ENCODE data around the gene OGA. TPM values are rescaled to one million over a fixed set of nuclear protein-coding genes. Genes with fewer than 3 reads are reported as not detected.
A peak's percentile ranks its signal among the peaks of the same experiment; 100 is the strongest.

The OGA gene
- total RNA-seq, 1 donor from 2014 or later: 187 TPM

GRCh38 chr10:101780187-101780817 is 37.9 kb downstream of the OGA start:
- intact Hi-C loops (cut with DNase I): no loop called here

GRCh38 chr10:101779544-101780186 is 38.6 kb downstream of the OGA start:
- DNase-seq (ENCODE audit: low spot score) (peak; percentile 89), ATAC-seq (peak; percentile 78)
- intact Hi-C loops (cut with DNase I): loop anchor here (5.0 kb wide), 1 partner anchor 172 kb away; no protein-coding TSS in a partner anchor

More at GRCh38 chr10:101780187-101780817, 37.9 kb downstream of the OGA start:
- DNase-seq (ENCODE audit: low spot score) (no peak), ATAC-seq (no peak)

- peak; percentile 29 for ATAC-seq
- DNase-seq (ENCODE audit: low spot score): no peak
- intact Hi-C loops (cut with DNase I): loop anchor here (5.0 kb wide), 1 partner anchor 172 kb away; no protein-coding TSS in a partner anchor
Measured at GRCh38 chr10:101778781-101779543, 39.3 kb downstream of the OGA start.

- no peak for ATAC-seq
- no peak for DNase-seq (ENCODE audit: low spot score)
- intact Hi-C loops (cut with DNase I): loop anchor here (5.0 kb wide), 1 partner anchor 171 kb away; no protein-coding TSS in a partner anchor
Measured at GRCh38 chr10:101778151-101778780, 40.0 kb downstream of the OGA start.

DNA sequence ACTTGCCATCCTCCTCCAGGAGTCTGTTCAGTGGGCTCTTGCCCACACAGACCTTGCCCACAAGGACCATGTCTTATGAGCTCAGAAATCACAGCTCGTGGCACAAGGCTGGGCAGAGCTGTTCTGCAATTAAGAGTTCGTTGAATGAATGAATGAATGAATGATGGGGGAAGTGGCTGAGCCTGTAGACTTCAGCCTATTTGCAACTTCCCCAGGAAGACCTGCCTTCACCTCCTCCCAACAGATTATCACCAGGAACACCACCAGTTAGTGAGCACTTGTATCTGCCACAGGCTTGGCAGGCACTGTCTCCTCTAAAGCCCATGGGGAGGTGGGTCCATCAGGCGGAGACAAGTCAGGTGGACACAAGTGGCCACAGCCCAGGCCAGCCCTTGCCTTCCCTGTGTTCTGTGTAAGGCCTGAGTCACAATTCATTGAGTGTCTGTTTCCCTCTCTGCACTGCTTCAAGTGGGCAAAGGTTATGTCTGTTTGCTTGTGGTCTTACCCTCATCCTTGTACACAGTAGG is 40.6 kb downstream of the OGA start:
- intact Hi-C loops (cut with DNase I): loop anchor here (2.0 to 5.0 kb wide), 2 partner anchors 13 to 170 kb away; no protein-coding TSS in a partner anchor
- DNase-seq (ENCODE audit: low spot score): no peak

DNA sequence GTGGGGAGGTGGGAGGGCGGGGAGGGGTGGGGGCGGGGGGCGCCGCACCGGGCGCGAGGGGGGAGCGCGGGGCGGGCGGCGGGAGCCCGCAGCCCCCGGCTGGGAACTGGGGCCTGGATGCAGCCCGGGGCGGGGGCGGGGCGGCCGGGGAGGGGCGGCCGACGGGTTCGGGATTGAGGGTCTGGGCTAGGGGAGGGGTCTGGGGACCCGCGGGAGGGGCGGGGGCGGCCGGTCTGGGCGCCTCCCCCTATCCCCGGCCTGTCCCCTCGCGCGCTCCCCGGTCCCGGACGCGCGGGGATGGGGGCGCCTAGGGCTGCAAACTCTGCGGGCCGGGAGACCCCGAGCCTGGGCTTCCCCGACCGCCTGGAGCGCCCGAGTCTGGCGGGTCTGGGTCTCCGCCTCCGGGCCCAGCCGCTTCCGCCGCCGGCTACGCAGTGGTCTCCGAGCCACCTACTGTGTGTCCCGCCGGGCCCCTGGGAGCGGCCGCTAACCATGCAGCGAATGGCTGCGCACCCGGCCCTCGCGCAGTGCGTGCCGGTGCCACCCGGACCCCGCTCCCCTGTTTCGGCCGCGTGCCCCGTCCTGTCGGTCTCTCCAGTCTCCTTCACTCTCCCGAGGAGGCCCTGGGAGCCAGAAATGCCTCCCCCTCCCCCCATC is 42.0 kb downstream of the OGA start:
- intact Hi-C loops (cut with DNase I): loop anchor here (2.0 to 5.0 kb wide), 2 partner anchors 15 to 169 kb away; no protein-coding TSS in a partner anchor
- ATAC-seq (no peak), DNase-seq (ENCODE audit: low spot score) (no peak)

More for the DNA sequence above, 40.6 kb downstream of the OGA start:
- no peak for ATAC-seq

DNA sequence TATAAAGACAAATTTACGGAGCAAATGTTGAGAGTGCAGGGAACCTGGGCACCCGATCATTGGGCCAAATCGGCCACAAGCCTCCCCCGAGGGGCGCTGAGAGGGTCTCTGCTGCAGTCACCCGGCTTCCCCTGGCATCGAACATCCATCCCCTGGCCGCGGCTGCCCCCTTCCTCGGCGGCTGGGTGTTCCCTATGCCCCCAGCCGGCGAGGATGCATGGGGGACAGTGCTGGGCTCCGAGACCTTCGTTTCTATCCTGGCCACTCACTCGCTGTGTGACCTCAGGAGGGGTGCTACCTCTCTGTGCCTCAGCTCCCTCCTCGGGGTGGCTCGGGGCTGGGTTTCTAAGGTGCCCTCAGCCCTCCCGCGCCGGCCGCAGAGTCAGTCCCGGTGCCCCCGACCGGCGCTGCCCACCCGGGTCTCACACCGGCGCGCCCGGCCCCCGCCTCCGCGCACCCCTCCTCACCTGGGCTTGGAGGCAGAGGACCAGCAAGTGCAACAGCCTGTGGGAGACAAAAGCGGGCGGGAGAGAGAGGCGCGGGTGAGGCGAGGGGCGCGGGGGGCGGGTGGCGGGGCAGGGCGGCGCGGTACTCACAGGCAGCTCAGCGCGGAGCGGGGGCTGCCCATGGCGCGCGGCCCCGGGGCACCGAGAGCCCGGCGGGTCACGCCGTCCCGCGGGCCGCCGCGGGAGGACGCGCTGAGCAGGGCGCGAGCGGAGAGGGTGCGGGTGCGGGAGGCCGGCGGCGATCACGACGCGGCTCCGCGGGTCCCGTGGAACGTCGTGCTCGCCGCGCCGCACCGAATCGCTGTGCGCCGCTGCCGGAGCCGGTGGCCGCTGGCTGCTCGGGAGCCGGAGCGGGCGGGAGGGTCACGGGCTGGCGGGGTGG is 42.7 kb downstream of the OGA start, which contains the start of gene FGF8:
Gene FGF8 (minus strand): TSS at position 842 of the 888 bp plus-strand sequence. CDS start 214 bp downstream, at position 628.
- no peak for ATAC-seq

DNA sequence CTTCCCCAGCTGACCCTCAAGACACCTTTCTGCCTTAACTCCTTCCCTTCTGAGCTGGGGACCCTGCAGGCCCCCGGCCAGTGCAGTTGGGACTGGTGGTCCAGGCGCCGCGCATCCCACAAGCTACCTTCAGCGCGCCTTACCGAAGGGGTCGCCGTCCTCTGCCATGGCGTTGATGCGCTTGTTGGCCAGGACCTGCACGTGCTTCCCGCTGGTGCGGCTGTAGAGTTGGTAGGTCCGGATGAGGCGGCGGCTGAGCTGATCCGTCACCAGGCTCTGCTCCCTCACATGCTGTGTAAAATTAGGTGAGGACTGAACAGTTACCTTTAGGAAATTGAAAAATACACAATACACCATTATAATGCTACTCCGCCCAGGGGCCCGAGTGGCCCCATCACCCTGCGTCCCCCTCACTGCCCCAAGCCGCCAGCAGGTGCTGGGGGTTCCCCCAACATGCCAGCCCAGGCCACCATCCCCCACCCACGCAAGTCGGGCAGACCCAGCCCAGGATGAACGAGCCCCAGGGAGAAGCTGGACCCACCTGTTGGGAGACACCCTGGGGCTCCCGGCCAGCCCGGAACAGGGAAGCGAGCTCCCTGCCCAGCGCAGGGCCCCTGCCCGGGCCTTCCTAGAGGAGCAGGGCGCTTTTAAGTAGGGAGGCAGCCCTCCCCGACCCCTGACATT is 43.5 kb downstream of the OGA start:
- DNase-seq (ENCODE audit: low spot score) (no peak), ATAC-seq (no peak)
- intact Hi-C loops (cut with DNase I): loop anchor here (5.0 kb wide), 1 partner anchor 167 kb away; no protein-coding TSS in a partner anchor

More for the DNA sequence above, 42.7 kb downstream of the OGA start, which contains the start of gene FGF8:
- DNase-seq (ENCODE audit: low spot score): no peak
- intact Hi-C loops (cut with DNase I): loop anchor here (2.0 to 5.0 kb wide), 2 partner anchors 15 to 168 kb away; no protein-coding TSS in a partner anchor

DNA sequence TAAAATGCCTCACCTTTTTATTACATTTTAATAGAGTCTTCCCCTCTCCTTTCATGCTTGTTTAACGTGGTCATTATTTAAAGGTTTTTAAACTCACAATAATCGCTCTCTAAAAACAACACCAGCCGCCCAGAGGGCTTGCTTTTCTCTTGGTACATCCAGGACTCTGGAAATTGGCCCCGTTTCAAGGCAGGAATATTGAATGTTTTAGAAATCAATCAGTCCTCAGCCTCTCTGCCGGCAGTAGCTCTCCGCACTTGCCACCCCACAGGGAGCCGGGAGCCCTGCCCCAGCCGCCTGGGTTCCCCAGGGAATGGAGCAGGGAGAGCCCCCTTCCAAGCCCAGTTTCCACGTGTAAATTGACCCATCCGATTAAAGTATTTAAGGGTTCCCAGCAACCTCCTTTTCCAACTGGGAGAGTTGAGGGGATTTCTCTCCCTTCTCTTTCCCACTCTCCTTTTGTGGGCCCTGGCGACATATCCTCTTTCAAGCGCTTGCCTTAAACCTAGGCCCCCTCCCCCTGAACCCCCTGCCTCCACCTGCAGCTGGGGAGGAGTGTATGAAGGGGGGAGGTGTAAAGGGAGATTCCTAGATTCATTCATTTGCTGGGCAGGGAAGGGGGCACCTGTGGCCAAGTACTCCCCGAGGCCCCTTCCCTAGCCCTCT is 44.2 kb downstream of the OGA start:
- DNase-seq (ENCODE audit: low spot score): no peak

DNA sequence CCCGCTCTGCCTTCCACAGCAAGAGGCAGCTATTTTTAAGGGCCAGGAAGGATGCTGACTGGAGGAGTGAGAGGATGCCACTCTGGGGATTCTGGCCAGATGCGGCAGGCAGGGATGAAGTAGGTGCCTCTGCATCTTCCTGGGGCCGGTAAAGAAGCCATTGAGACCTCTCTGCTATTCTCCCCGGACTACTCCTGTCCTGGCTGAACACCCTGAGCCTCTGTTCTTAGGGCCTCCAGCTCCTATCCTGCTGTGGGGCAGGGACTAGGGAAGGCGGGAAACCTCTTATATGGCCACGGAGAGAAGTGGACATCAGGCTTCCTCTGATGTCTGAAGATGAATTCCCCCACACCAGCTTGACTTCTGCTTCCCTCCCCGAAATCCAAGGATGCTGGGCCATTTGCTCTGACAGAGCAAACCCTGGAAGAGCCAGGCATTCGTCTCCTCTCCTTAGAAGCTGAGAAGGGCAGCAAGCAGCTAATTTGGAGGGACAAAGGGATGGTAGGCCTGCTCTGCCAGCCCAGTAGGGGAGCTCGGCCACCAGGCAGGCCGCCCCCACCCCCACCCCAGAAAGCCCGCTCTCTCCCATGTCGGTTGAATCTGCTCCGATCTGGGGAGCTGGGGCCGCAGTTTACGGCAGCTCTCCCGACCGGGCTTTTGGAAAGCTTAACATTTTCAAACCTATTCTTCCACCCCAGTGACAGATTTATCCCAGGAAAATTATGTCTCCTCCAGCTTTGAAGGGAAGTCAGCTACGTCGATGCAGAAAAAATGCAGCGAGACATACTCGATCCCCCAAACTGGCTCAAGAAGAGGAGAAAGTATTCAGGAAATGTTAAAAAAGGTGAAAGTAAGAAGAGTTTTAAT is 45.1 kb downstream of the OGA start:
- DNase-seq (ENCODE audit: low spot score) (no peak), ATAC-seq (no peak)
- intact Hi-C loops (cut with DNase I): no loop called here

More for the DNA sequence above, 44.2 kb downstream of the OGA start:
- intact Hi-C loops (cut with DNase I): no loop called here
- ATAC-seq: no peak

GRCh38 chr10:101772017-101772894 is 46.0 kb downstream of the OGA start:
- ATAC-seq (no peak), DNase-seq (ENCODE audit: low spot score) (no peak)
- intact Hi-C loops (cut with DNase I): no loop called here

DNA sequence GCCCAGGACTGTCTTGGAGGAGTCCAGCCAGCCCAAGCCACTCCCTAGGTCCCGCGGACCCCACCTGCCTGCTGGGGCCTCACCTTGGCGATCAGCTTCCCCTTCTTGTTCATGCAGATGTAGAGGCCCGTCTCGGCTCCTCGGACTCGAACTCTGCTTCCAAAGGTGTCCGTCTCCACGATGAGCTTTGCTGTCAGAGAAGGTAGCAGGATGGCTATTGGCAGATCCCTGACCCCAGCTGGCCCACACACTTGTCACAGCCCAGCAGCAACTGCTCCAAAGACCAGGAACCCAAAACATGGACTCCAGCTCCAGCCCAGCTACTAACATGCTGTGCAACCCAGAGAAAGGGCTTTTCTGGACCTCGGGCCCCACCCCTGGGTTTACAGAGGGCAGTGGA is 46.9 kb downstream of the OGA start:
- intact Hi-C loops (cut with DNase I): no loop called here
- DNase-seq (ENCODE audit: low spot score): no peak
- ATAC-seq: no peak

DNA sequence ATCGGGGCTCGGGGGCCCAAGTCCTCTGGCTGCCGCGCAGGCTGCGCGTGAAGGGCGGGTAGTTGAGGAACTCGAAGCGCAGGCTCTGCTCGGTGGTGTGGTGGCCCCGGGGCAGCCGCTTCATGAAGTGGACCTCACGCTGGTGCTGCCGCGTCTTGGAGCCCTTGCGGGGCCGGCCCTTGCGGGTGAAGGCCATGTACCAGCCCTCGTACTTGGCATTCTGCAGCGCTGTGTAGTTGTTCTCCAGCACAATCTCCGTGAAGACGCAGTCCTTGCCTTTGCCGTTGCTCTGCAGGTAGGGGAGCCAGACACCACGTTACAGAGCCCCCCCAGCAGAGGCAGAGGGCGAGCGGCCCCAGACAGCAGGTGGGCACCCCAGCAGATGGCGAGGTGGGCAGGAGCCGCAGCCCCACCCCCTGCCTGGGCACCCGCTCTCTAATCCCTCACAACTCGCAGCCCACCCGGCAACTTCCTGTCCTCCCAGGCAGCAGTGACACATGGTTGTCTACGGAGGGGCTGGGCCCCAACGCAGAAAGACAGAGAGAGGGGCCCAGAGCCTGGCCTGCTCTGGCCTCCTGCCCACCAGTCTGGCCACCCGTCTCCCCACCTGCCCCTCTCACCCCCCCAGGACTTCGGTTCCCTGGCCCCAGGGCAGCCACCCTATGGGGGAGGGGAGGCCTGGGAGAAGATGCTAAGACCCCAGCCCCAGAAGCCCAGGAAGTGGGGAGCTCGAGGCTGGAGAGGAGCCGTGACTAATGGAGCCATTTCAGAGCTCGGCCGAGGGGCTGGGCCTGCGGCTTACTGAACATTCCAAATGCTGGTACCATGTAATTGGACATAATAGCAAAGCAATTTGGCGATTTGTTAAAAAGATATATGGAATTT is 47.7 kb downstream of the OGA start:
- DNase-seq (ENCODE audit: low spot score) (no peak), ATAC-seq (no peak)
- intact Hi-C loops (cut with DNase I): no loop called here

All from sciatic nerve (tissue), 2 donors.